Neural cell (in vitro differentiated cells): ENCODE data around the gene KCND2. TPM values are rescaled to one million over a fixed set of nuclear protein-coding genes. Genes with fewer than 3 reads are reported as not detected.

Experiments used
- H2AFZ ChIP-seq: fragments of 200-600, 300-800 bp; sonication (generic), shearing (Covaris generic); 2 replicates; pipeline ENCODE4 v1.6.0; 2014; ENCODE audit warnings: low read depth, mild to moderate bottlenecking, antibody characterized with exemption, low read length, moderate library complexity
- H3F3A ChIP-seq: fragments of 200-600 bp; shearing (Covaris generic); 2 replicates; pipeline ENCODE4 v1.6.1; 2016; ENCODE audit warnings: mild to moderate bottlenecking, moderate library complexity, mixed read lengths, antibody characterized with exemption, low read length; ENCODE audit not compliant: insufficient read depth, poor library complexity, severe bottlenecking
- H3K27ac ChIP-seq: fragments of 200-600, 300-800 bp; sonication (generic), shearing (Covaris generic); 2 replicates; pipeline ENCODE4 v1.5.1; 2014; ENCODE audit warnings: mild to moderate bottlenecking, low read length, moderate library complexity
- H3K27me3 ChIP-seq: fragments of 300-800, 200-600 bp; sonication (generic), shearing (Covaris generic); 2 replicates; pipeline ENCODE4 v1.6.0; 2014; ENCODE audit warnings: mild to moderate bottlenecking, low read depth, low read length, moderate library complexity; ENCODE audit not compliant: insufficient read depth
- H3K36me3 ChIP-seq: fragments of 300-800, 200-600 bp; sonication (generic), shearing (Covaris generic); 2 replicates; pipeline ENCODE4 v1.5.1; 2014; ENCODE audit warnings: mild to moderate bottlenecking, antibody characterized with exemption, low read length, moderate library complexity; ENCODE audit not compliant: insufficient read depth
- H3K4me2 ChIP-seq: fragments of 300-800, 200-600 bp; sonication (generic), shearing (Covaris generic); 2 replicates; pipeline ENCODE4 v1.6.0; 2014; ENCODE audit warnings: mild to moderate bottlenecking, low read length
- H3K4me3 ChIP-seq: fragments of 300-800, 200-600 bp; sonication (generic), shearing (Covaris generic); 2 replicates; pipeline ENCODE4 v1.5.1; 2014; ENCODE audit warnings: mild to moderate bottlenecking, low read length, moderate library complexity
- H3K79me2 ChIP-seq: fragments of 200-600 bp; shearing (Covaris generic); replicated peaks from 2 replicates; pipeline ENCODE4 v1.6.0; 2014; ENCODE audit warnings: mild to moderate bottlenecking, low read length, moderate library complexity; ENCODE audit not compliant: insufficient read depth
- H3K9ac ChIP-seq: fragments of 300-800, 200-600 bp; sonication (generic), shearing (Covaris generic); 2 replicates; pipeline ENCODE4 v1.6.1; 2016; ENCODE audit warnings: mild to moderate bottlenecking, low read length, mixed read lengths
- H3K9me2 ChIP-seq: fragments of 200-600 bp; shearing (Covaris generic); 2 replicates; pipeline ENCODE4 v1.6.1; 2016; ENCODE audit warnings: mild to moderate bottlenecking, low read length, mixed read lengths; ENCODE audit not compliant: insufficient read depth
- H3K9me3 ChIP-seq: fragments of 200-600, 300-800 bp; sonication (generic), shearing (Covaris generic); 2 replicates; pipeline ENCODE4 v1.6.1; 2016; ENCODE audit warnings: mild to moderate bottlenecking, mixed run types, low read length, moderate library complexity, mixed read lengths
- H4K20me1 ChIP-seq: fragments of 200-600 bp; shearing (Covaris generic); 2 replicates; pipeline ENCODE4 v1.6.1; 2016; ENCODE audit warnings: mild to moderate bottlenecking, mixed run types; ENCODE audit not compliant: insufficient read depth
- EP300 ChIP-seq: fragments of 450-650 bp; conservative IDR thresholded peaks from 2 replicates; pipeline ENCODE4 v1.6.1; 2014; ENCODE audit warnings: antibody characterized with exemption, mild to moderate bottlenecking, moderate library complexity; ENCODE audit not compliant: poor library complexity, severe bottlenecking
- EZH2 ChIP-seq: fragments of 200-600, 300-800 bp; shearing (Covaris generic), sonication (generic); IDR thresholded peaks from 2 replicates; pipeline ENCODE4 v1.6.1; 2014; ENCODE audit warnings: antibody characterized with exemption, low read length, borderline replicate concordance, mild to moderate bottlenecking; ENCODE audit not compliant: insufficient read depth, poor library complexity, severe bottlenecking
- MXI1 ChIP-seq: fragments of 450-650 bp; conservative IDR thresholded peaks from 2 replicates; pipeline ENCODE4 v1.6.1; 2014; ENCODE audit warnings: antibody characterized with exemption, mild to moderate bottlenecking; ENCODE audit not compliant: poor library complexity, severe bottlenecking
- POLR2AphosphoS5 ChIP-seq: IDR thresholded peaks from 2 replicates; pipeline ENCODE4 v1.6.1; 2012
- RAD21 ChIP-seq: fragments of 450-650 bp; conservative IDR thresholded peaks from 2 replicates; pipeline ENCODE4 v1.6.1; 2014; ENCODE audit warnings: antibody characterized with exemption, mild to moderate bottlenecking, moderate library complexity
- SMC3 ChIP-seq: fragments of 450-650 bp; conservative IDR thresholded peaks from 2 replicates; pipeline ENCODE4 v1.6.1; 2014; ENCODE audit warnings: antibody characterized with exemption, mild to moderate bottlenecking, moderate library complexity; ENCODE audit not compliant: poor library complexity
- TAF1 ChIP-seq: IDR thresholded peaks from 2 replicates; pipeline ENCODE4 v1.6.1; 2012; ENCODE audit warnings: low read depth
- polyA plus RNA-seq: library from polyadenylated mRNA; depleted of rRNA; stranded (reverse); fragments of >200 nt; gene quantifications from 2 replicates; pipeline ENCODE4 v1.2.3, GENCODE V29; 2014
- TF ChIP-seq, protein P1 (sequence below): IDR thresholded peaks from 2 replicates; pipeline ENCODE4 v1.6.1; 2012; ENCODE audit warnings: borderline replicate concordance
- TF ChIP-seq, protein P2 (sequence below): fragments of 450-650 bp; IDR thresholded peaks from 2 replicates; pipeline ENCODE4 v1.5.1; 2014; ENCODE audit warnings: antibody characterized with exemption, mild to moderate bottlenecking, moderate library complexity; ENCODE audit not compliant: poor library complexity, severe bottlenecking

KCND2 gene
- polyA plus RNA-seq, 1 donor from 2014 or later, result 11.0 TPM

GRCh38 chr7:120227255-120227654 lies 45.7 kb upstream of the KCND2 start:
- H3K27ac ChIP-seq, result no peak overlapping the region
- no peaks in the 10 kb centered on the region for H3K27me3 ChIP-seq
- no peaks in the 10 kb centered on the region for H3F3A ChIP-seq
- no peaks in the 10 kb centered on the region for H3K36me3 ChIP-seq
- TF ChIP-seq POLR2AphosphoS5 (no peak), EZH2 (no peak), SMC3 (no peak), RAD21 (no peak), MXI1 (no peak), EP300 (no peak), TAF1 (no peak)
- TF ChIP-seq, protein P1, sequence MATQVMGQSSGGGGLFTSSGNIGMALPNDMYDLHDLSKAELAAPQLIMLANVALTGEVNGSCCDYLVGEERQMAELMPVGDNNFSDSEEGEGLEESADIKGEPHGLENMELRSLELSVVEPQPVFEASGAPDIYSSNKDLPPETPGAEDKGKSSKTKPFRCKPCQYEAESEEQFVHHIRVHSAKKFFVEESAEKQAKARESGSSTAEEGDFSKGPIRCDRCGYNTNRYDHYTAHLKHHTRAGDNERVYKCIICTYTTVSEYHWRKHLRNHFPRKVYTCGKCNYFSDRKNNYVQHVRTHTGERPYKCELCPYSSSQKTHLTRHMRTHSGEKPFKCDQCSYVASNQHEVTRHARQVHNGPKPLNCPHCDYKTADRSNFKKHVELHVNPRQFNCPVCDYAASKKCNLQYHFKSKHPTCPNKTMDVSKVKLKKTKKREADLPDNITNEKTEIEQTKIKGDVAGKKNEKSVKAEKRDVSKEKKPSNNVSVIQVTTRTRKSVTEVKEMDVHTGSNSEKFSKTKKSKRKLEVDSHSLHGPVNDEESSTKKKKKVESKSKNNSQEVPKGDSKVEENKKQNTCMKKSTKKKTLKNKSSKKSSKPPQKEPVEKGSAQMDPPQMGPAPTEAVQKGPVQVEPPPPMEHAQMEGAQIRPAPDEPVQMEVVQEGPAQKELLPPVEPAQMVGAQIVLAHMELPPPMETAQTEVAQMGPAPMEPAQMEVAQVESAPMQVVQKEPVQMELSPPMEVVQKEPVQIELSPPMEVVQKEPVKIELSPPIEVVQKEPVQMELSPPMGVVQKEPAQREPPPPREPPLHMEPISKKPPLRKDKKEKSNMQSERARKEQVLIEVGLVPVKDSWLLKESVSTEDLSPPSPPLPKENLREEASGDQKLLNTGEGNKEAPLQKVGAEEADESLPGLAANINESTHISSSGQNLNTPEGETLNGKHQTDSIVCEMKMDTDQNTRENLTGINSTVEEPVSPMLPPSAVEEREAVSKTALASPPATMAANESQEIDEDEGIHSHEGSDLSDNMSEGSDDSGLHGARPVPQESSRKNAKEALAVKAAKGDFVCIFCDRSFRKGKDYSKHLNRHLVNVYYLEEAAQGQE, result no peak
- TF ChIP-seq, protein P2, sequence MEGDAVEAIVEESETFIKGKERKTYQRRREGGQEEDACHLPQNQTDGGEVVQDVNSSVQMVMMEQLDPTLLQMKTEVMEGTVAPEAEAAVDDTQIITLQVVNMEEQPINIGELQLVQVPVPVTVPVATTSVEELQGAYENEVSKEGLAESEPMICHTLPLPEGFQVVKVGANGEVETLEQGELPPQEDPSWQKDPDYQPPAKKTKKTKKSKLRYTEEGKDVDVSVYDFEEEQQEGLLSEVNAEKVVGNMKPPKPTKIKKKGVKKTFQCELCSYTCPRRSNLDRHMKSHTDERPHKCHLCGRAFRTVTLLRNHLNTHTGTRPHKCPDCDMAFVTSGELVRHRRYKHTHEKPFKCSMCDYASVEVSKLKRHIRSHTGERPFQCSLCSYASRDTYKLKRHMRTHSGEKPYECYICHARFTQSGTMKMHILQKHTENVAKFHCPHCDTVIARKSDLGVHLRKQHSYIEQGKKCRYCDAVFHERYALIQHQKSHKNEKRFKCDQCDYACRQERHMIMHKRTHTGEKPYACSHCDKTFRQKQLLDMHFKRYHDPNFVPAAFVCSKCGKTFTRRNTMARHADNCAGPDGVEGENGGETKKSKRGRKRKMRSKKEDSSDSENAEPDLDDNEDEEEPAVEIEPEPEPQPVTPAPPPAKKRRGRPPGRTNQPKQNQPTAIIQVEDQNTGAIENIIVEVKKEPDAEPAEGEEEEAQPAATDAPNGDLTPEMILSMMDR, result no peak
- no peak overlapping the region for H2AFZ ChIP-seq
- H4K20me1 ChIP-seq, result no peaks in the 10 kb centered on the region
- H3K9ac ChIP-seq, result no peak overlapping the region
- H3K4me3 ChIP-seq, result no peak overlapping the region
- H3K4me2 ChIP-seq, result no peak overlapping the region
- no peaks in the 10 kb centered on the region for H3K79me2 ChIP-seq
- no peaks in the 10 kb centered on the region for H3K9me3 ChIP-seq
- no peaks in the 10 kb centered on the region for H3K9me2 ChIP-seq

DNA sequence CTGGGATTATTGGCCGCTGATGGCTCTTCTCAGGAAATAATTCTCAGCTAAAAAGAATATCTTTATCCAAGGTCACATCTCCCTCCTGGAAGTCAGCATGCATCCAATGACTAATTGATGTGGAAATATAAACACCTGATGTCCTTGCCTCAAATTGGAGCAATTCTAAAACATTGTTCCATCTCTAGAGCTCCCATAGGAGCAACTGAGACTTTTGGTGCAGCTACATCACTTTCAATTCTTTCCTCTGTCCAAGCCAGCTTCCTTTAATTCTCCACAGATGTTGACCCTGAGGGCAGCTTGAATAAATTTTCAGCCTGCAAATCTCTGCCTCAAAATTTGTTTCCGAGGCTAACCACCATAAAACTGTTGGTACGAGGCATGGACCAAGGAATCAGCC lies 43.9 kb upstream of the KCND2 start:
- H3K36me3 ChIP-seq, result no peaks in the 10 kb centered on the region
- TF ChIP-seq MXI1 (no peak), EP300 (no peak), POLR2AphosphoS5 (no peak), SMC3 (no peak), TAF1 (no peak), EZH2 (no peak), RAD21 (no peak)
- TF ChIP-seq, protein P1, result no peak
- TF ChIP-seq, protein P2, result no peak
- no peaks in the 10 kb centered on the region for H3K9me3 ChIP-seq
- no peak overlapping the region for H2AFZ ChIP-seq
- no peak overlapping the region for H3K4me2 ChIP-seq
- no peaks in the 10 kb centered on the region for H3K9me2 ChIP-seq
- no peak overlapping the region for H3K27ac ChIP-seq
- H3K9ac ChIP-seq, result no peak overlapping the region
- H4K20me1 ChIP-seq, result no peaks in the 10 kb centered on the region
- no peaks in the 10 kb centered on the region for H3K27me3 ChIP-seq
- no peaks in the 10 kb centered on the region for H3F3A ChIP-seq
- H3K79me2 ChIP-seq, result no peaks in the 10 kb centered on the region
- no peak overlapping the region for H3K4me3 ChIP-seq
